Measurements from ENCODE around the gene SLX1B.
A peak's percentile ranks its signal among the peaks of the same experiment; 100 is the strongest.
"Not testable (repeated sequence)": the region's sequence is repeated elsewhere in the genome, so short reads cannot be mapped to it uniquely, and the experiment has no call there.

SLX1B gene

GRCh38 chr16:29454269-29454668, at the start of gene SLX1B, which contains the start of gene BOLA2:
TSS of gene SLX1B (plus strand) at chr16:29454533.
TSS of gene BOLA2 (minus strand) at chr16:29454351. CDS start at chr16:29454253, 98 bp downstream.
- DNase-seq; H3K27me3 Mint-ChIP-seq; H3K9me3 Mint-ChIP-seq; H3K36me3 Mint-ChIP-seq (ENCODE audit: low read depth); H3K4me3 Mint-ChIP-seq; H3K27ac Mint-ChIP-seq; H3K4me1 Mint-ChIP-seq (ENCODE audit: low read depth): not testable (repeated sequence)

GRCh38 chr16:29405249-29405648, 49.1 kb upstream of the SLX1B start:
- DNase-seq, H3K27me3 Mint-ChIP-seq, H3K4me3 Mint-ChIP-seq: not testable (repeated sequence)

GRCh38 chr16:29423587-29423986, 30.7 kb upstream of the SLX1B start:
- H3K36me3 Mint-ChIP-seq (ENCODE audit: low read depth): peaks cover 29% of the 10 kb centered on the region

More at GRCh38 chr16:29405249-29405648, 49.1 kb upstream of the SLX1B start:
- H3K4me1 Mint-ChIP-seq (ENCODE audit: low read depth); H3K36me3 Mint-ChIP-seq (ENCODE audit: low read depth); H3K9me3 Mint-ChIP-seq; H3K27ac Mint-ChIP-seq: not testable (repeated sequence)

GRCh38 chr16:29425390-29425789, 28.9 kb upstream of the SLX1B start:
- H3K27me3 Mint-ChIP-seq; H3K4me1 Mint-ChIP-seq (ENCODE audit: low read depth); DNase-seq; H3K4me3 Mint-ChIP-seq; H3K9me3 Mint-ChIP-seq; H3K27ac Mint-ChIP-seq: not testable (repeated sequence)
- H3K36me3 Mint-ChIP-seq (ENCODE audit: low read depth): peaks cover 31% of the 10 kb centered on the region

More at GRCh38 chr16:29423587-29423986, 30.7 kb upstream of the SLX1B start:
- not testable (repeated sequence) for H3K4me3 Mint-ChIP-seq; H3K27ac Mint-ChIP-seq; H3K9me3 Mint-ChIP-seq; H3K27me3 Mint-ChIP-seq; DNase-seq; H3K4me1 Mint-ChIP-seq (ENCODE audit: low read depth)

GRCh38 chr16:29453754-29454153, 579 bp upstream of the SLX1B start:
- H3K4me3 Mint-ChIP-seq, DNase-seq: not testable (repeated sequence)

GRCh38 chr16:29454828-29455227, 495 bp downstream of the SLX1B start:
- not testable (repeated sequence) for H3K27ac Mint-ChIP-seq; H3K27me3 Mint-ChIP-seq; DNase-seq; H3K9me3 Mint-ChIP-seq; H3K4me3 Mint-ChIP-seq; H3K36me3 Mint-ChIP-seq (ENCODE audit: low read depth); H3K4me1 Mint-ChIP-seq (ENCODE audit: low read depth)

More at GRCh38 chr16:29453754-29454153, 579 bp upstream of the SLX1B start:
- H3K9me3 Mint-ChIP-seq; H3K27ac Mint-ChIP-seq; H3K36me3 Mint-ChIP-seq (ENCODE audit: low read depth); H3K4me1 Mint-ChIP-seq (ENCODE audit: low read depth); H3K27me3 Mint-ChIP-seq: not testable (repeated sequence)

GRCh38 chr16:29457660-29458059, 3.3 kb downstream of the SLX1B start:
- not testable (repeated sequence) for H3K9me3 Mint-ChIP-seq; H3K27ac Mint-ChIP-seq; H3K4me1 Mint-ChIP-seq (ENCODE audit: low read depth); H3K36me3 Mint-ChIP-seq (ENCODE audit: low read depth); H3K27me3 Mint-ChIP-seq; DNase-seq; H3K4me3 Mint-ChIP-seq

GRCh38 chr16:29459706-29460646, 5.6 kb downstream of the SLX1B start, which contains the start of gene SULT1A4:
TSS of gene SULT1A4 (plus strand) at chr16:29459913. CDS start at chr16:29461386, 1,473 bp downstream.
- not testable (repeated sequence) for DNase-seq; H3K9me3 Mint-ChIP-seq; H3K4me1 Mint-ChIP-seq (ENCODE audit: low read depth); H3K27me3 Mint-ChIP-seq; H3K27ac Mint-ChIP-seq; H3K4me3 Mint-ChIP-seq; H3K36me3 Mint-ChIP-seq (ENCODE audit: low read depth)

GRCh38 chr16:29460647-29461030, 6.3 kb downstream of the SLX1B start:
- not testable (repeated sequence) for H3K4me1 Mint-ChIP-seq (ENCODE audit: low read depth); H3K9me3 Mint-ChIP-seq; H3K4me3 Mint-ChIP-seq; H3K36me3 Mint-ChIP-seq (ENCODE audit: low read depth); H3K27me3 Mint-ChIP-seq; H3K27ac Mint-ChIP-seq; DNase-seq

GRCh38 chr16:29465985-29466824, 11.9 kb downstream of the SLX1B start:
- not testable (repeated sequence) for H3K36me3 Mint-ChIP-seq (ENCODE audit: low read depth); H3K27ac Mint-ChIP-seq; DNase-seq; H3K27me3 Mint-ChIP-seq; H3K9me3 Mint-ChIP-seq; H3K4me1 Mint-ChIP-seq (ENCODE audit: low read depth); H3K4me3 Mint-ChIP-seq

GRCh38 chr16:29466904-29467303, 12.6 kb downstream of the SLX1B start:
- H3K27ac Mint-ChIP-seq; H3K4me3 Mint-ChIP-seq; H3K27me3 Mint-ChIP-seq; H3K36me3 Mint-ChIP-seq (ENCODE audit: low read depth); H3K4me1 Mint-ChIP-seq (ENCODE audit: low read depth); DNase-seq; H3K9me3 Mint-ChIP-seq: not testable (repeated sequence)

- not testable (repeated sequence) for H3K4me3 Mint-ChIP-seq; H3K4me1 Mint-ChIP-seq (ENCODE audit: low read depth); H3K27me3 Mint-ChIP-seq; H3K27ac Mint-ChIP-seq; H3K9me3 Mint-ChIP-seq; H3K36me3 Mint-ChIP-seq (ENCODE audit: low read depth); DNase-seq
These were observed 13.5 kb downstream of the SLX1B start for GRCh38 chr16:29467654-29468366.

- not testable (repeated sequence) for H3K36me3 Mint-ChIP-seq (ENCODE audit: low read depth); H3K4me1 Mint-ChIP-seq (ENCODE audit: low read depth); H3K9me3 Mint-ChIP-seq; H3K4me3 Mint-ChIP-seq; H3K27ac Mint-ChIP-seq; H3K27me3 Mint-ChIP-seq
- DNase-seq: peak; percentile 45
These were observed 15.3 kb downstream of the SLX1B start for GRCh38 chr16:29469660-29470059.

GRCh38 chr16:29472065-29472464, 17.7 kb downstream of the SLX1B start:
- H3K4me3 Mint-ChIP-seq; H3K4me1 Mint-ChIP-seq (ENCODE audit: low read depth); DNase-seq; H3K9me3 Mint-ChIP-seq; H3K36me3 Mint-ChIP-seq (ENCODE audit: low read depth); H3K27me3 Mint-ChIP-seq; H3K27ac Mint-ChIP-seq: not testable (repeated sequence)

Data from activated T-cell treated with anti-CD3 and anti-CD28 coated beads, Interleukin-2, amount 50 U/mL, for 24 hours (primary cell).